Measurements from ENCODE around the gene FBXO34.

GRCh38 chr14:55241673-55242072 lies 29.5 kb upstream of the FBXO34 start:
- no peak for TF ChIP-seq ZBTB11 (CRISPR knock-in tag; IDR thresholded peaks at IDR 0.05)
- TF ChIP-seq HDGF (IDR thresholded peaks at IDR 0.05) = no peak
- no peak for TF ChIP-seq ZNF274 (IDR thresholded peaks at IDR 0.05; ENCODE audit: insufficient read depth, insufficient read length)
- no peak for TF ChIP-seq BCLAF1 (IDR thresholded peaks at IDR 0.05)
- no peak for TF ChIP-seq CTCF (IDR thresholded peaks at IDR 0.05 in 2 of 3, conservative IDR thresholded peaks at IDR 0.05 in 1 of 3; ENCODE audit: control insufficient read depth in 2 of 3, extremely low read depth in 1 of 3, insufficient read depth in 1 of 3, low read depth in 3 of 3, low read length in 3 of 3)
- TF ChIP-seq EZH2 (IDR thresholded peaks at IDR 0.05; ENCODE audit: borderline replicate concordance, control insufficient read depth, low read depth, low read length) = no peak
- no peak for TF ChIP-seq EP300 (IDR thresholded peaks at IDR 0.05; ENCODE audit: borderline replicate concordance in 1 of 2, control insufficient read depth in 1 of 2, low read depth in 2 of 2, low read length in 2 of 2)
- TF ChIP-seq YBX1 (IDR thresholded peaks at IDR 0.05) = no peak

All from GM12878 (cell line).